ENCODE data around the gene DNAH17.

Gene DNAH17

DNA sequence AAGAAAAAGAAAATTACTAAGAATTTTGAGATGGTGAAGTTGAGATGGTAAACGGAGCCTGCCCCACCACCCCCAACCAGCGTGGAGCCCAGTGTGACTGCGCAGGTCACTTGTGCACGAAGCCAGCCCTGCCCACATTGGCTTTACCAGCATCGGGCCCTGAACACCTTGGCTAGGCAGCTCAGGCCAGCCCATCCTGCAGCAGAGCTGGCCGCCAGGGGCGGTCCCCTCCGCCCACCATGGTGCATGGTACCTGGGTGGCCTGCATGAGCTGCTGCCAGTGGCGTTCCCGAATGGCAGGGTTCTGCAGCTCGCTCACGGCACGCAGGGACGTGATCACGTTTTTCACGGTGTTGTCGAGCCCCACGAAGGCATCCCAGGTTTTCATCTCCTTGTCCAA is 62.7 kb downstream of the DNAH17 start:
- Histone ChIP-seq H3K79me2 (no peaks in the 10 kb centered on the region), H3K27me3 (ENCODE audit: control insufficient read depth, insufficient read depth, low read length) (no peaks in the 10 kb centered on the region), H3K9ac (no peak overlapping the region), H3K4me2 (ENCODE audit: low read length) (no peak overlapping the region), H3K4me3 (ENCODE audit: low read depth, low read length) (no peak overlapping the region), H3K4me1 (no peaks in the 10 kb centered on the region), H3K36me3 (ENCODE audit: control insufficient read depth, insufficient read depth, low read length) (no peaks in the 10 kb centered on the region), H3K9me3 (ENCODE audit: control insufficient read depth, low read length) (no peaks in the 10 kb centered on the region), H2AFZ (no peak overlapping the region), H3K27ac (no peak overlapping the region)
- TF ChIP-seq, protein P1, sequence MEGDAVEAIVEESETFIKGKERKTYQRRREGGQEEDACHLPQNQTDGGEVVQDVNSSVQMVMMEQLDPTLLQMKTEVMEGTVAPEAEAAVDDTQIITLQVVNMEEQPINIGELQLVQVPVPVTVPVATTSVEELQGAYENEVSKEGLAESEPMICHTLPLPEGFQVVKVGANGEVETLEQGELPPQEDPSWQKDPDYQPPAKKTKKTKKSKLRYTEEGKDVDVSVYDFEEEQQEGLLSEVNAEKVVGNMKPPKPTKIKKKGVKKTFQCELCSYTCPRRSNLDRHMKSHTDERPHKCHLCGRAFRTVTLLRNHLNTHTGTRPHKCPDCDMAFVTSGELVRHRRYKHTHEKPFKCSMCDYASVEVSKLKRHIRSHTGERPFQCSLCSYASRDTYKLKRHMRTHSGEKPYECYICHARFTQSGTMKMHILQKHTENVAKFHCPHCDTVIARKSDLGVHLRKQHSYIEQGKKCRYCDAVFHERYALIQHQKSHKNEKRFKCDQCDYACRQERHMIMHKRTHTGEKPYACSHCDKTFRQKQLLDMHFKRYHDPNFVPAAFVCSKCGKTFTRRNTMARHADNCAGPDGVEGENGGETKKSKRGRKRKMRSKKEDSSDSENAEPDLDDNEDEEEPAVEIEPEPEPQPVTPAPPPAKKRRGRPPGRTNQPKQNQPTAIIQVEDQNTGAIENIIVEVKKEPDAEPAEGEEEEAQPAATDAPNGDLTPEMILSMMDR (IDR thresholded peaks at IDR 0.05): no peak

- TF ChIP-seq, protein P1 (IDR thresholded peaks at IDR 0.05): no peak
- H3K27ac ChIP-seq: no peak overlapping the region
- no peaks in the 10 kb centered on the region for H3K9me3 ChIP-seq (ENCODE audit: control insufficient read depth, low read length)
- no peaks in the 10 kb centered on the region for H3K79me2 ChIP-seq
- H3K4me3 ChIP-seq (ENCODE audit: low read depth, low read length): no peak overlapping the region
- no peak overlapping the region for H2AFZ ChIP-seq
- H3K4me1 ChIP-seq: no peaks in the 10 kb centered on the region
- H3K36me3 ChIP-seq (ENCODE audit: control insufficient read depth, insufficient read depth, low read length): no peaks in the 10 kb centered on the region
- H3K4me2 ChIP-seq (ENCODE audit: low read length): no peak overlapping the region
- no peaks in the 10 kb centered on the region for H3K27me3 ChIP-seq (ENCODE audit: control insufficient read depth, insufficient read depth, low read length)
- H3K9ac ChIP-seq: no peak overlapping the region
Measured at GRCh38 chr17:78512976-78513375, 64.2 kb downstream of the DNAH17 start.

DNA sequence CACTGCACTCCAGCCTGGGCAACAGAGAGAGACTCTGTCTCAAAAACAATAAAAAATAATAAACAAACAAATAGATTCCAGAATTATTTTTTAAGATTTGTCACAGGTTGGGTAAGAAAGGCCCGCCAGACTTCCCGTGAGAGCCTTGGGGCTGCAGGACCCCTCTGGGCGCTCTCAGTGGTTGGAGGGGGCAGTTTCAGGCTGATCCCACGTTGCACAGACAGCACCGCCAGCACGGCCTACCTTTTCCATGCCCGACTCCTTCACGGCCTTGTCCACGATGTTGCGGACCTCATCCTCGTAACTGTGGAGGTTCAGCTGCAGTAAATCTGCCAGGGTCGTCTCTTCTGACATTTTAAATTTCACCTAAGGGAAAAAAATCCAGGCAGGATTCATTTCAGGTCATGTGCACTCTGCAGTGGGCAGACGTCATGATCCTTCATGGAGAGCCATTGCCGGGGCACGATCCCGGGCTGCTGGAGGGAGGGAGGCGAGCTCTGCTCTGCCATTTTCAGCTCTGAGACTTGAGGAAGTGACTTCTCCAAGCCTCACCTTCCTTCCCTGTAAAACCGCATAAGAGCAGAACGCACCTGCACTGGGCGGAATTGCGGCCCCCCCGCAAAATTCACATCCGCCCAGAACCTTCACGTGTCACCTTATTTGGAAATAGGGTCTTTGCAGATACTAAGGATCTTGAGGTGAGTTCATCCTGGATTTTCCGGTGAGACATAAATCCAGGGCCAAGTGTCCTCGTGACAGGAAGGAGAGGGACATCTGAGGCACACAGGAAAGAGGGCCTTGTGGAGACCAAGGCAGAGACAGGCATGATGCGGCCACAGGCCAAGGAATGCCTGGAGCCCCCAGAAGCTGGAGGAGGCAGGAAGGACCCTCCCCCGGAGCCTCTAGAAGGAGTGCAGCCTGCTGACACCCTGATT is 66.8 kb downstream of the DNAH17 start:
- Histone ChIP-seq H3K9ac (no peak overlapping the region), H3K4me2 (ENCODE audit: low read length) (no peak overlapping the region), H3K36me3 (ENCODE audit: control insufficient read depth, insufficient read depth, low read length) (no peaks in the 10 kb centered on the region), H3K27me3 (ENCODE audit: control insufficient read depth, insufficient read depth, low read length) (no peaks in the 10 kb centered on the region), H3K4me3 (ENCODE audit: low read depth, low read length) (no peak overlapping the region), H3K9me3 (ENCODE audit: control insufficient read depth, low read length) (no peaks in the 10 kb centered on the region), H3K79me2 (no peaks in the 10 kb centered on the region), H2AFZ (no peak overlapping the region), H3K4me1 (no peaks in the 10 kb centered on the region), H3K27ac (no peak overlapping the region)
- TF ChIP-seq, protein P1 (IDR thresholded peaks at IDR 0.05): no peak

- no peaks in the 10 kb centered on the region for H3K79me2 ChIP-seq
- no peak overlapping the region for H3K27ac ChIP-seq
- no peaks in the 10 kb centered on the region for H3K27me3 ChIP-seq (ENCODE audit: control insufficient read depth, insufficient read depth, low read length)
- H2AFZ ChIP-seq: no peak overlapping the region
- no peaks in the 10 kb centered on the region for H3K36me3 ChIP-seq (ENCODE audit: control insufficient read depth, insufficient read depth, low read length)
- no peaks in the 10 kb centered on the region for H3K4me1 ChIP-seq
- H3K4me2 ChIP-seq (ENCODE audit: low read length): no peak overlapping the region
- TF ChIP-seq, protein P1 (IDR thresholded peaks at IDR 0.05): no peak
- H3K9me3 ChIP-seq (ENCODE audit: control insufficient read depth, low read length): no peaks in the 10 kb centered on the region
- no peak overlapping the region for H3K4me3 ChIP-seq (ENCODE audit: low read depth, low read length)
- H3K9ac ChIP-seq: no peak overlapping the region
Measured at GRCh38 chr17:78507526-78507925, 69.7 kb downstream of the DNAH17 start.
